CD14-positive monocyte (primary cell): Measurements from ENCODE around the gene SYTL1. TPM values are rescaled to one million over a fixed set of nuclear protein-coding genes. Genes with fewer than 3 reads are reported as not detected.

Source experiments
- DNase-seq, 3 donors: peaks; one replicate each; pipeline ENCODE4 v3.0.0-alpha.2; 2011 to 2022
- H2AFZ ChIP-seq: 2 replicates; pipeline ENCODE4 v1.6.0; 2012; ENCODE audit warnings: mild to moderate bottlenecking, low read depth, low read length, inconsistent platforms; ENCODE audit not compliant: insufficient read depth, poor library complexity, severe bottlenecking
- H3K27ac ChIP-seq, 2 donors: 1 replicate in 1 of 2; 2 replicates in 1 of 2; pipeline ENCODE4 v1.5.1; 2012 to 2013; ENCODE audit warnings: low read length in 2 of 2, control low read depth in 1 of 2, inconsistent platforms in 1 of 2, low read depth in 1 of 2, mild to moderate bottlenecking in 1 of 2
- H3K27me3 ChIP-seq, 2 donors: one replicate each; pipeline versions ENCODE4 v1.6.0 to v1.6.1; 2011 to 2013; ENCODE audit warnings: low read length in 2 of 2; ENCODE audit not compliant: control insufficient read depth in 2 of 2, insufficient read depth in 2 of 2
- H3K36me3 ChIP-seq, 2 donors: replicated peaks in 1 of 2; 1 replicate in 1 of 2; 2 replicates in 1 of 2; pipeline versions ENCODE4 v1.5.1 to v1.6.1; 2012 to 2013; ENCODE audit warnings: low read length in 2 of 2, control low read depth in 1 of 2, inconsistent platforms in 1 of 2, mild to moderate bottlenecking in 1 of 2; ENCODE audit not compliant: insufficient read depth in 2 of 2, control insufficient read depth in 1 of 2
- H3K4me1 ChIP-seq, 2 donors: 1 replicate in 1 of 2; 2 replicates in 1 of 2; pipeline versions ENCODE4 v1.5.1 to v1.6.1; 2012 to 2013; ENCODE audit warnings: low read length in 2 of 2, control low read depth in 1 of 2, inconsistent platforms in 1 of 2, mild to moderate bottlenecking in 1 of 2, moderate library complexity in 1 of 2; ENCODE audit not compliant: insufficient read depth in 2 of 2, control insufficient read depth in 1 of 2
- H3K4me2 ChIP-seq: replicated peaks from 2 replicates; pipeline ENCODE3; 2012; ENCODE audit warnings: low read length, moderate library complexity, mild to moderate bottlenecking; ENCODE audit not compliant: poor library complexity, severe bottlenecking; ENCODE audit errors: extremely low read depth
- H3K4me3 ChIP-seq, 3 experiments: fragments of 200-600 bp in 1 of 3; sonication (generic) in 1 of 3; replicated peaks in 1 of 3; 1 replicate in 2 of 3; 2 replicates in 1 of 3; pipeline ENCODE4 v1.5.1; 2011 to 2013; ENCODE audit warnings: low read length in 3 of 3, mild to moderate bottlenecking in 3 of 3, control low read depth in 2 of 3, low read depth in 2 of 3, inconsistent platforms in 1 of 3, moderate library complexity in 1 of 3
- H3K79me2 ChIP-seq: 2 replicates; pipeline ENCODE4 v1.6.0; 2012; ENCODE audit warnings: mild to moderate bottlenecking, control low read depth, inconsistent platforms, low read length, moderate library complexity; ENCODE audit not compliant: insufficient read depth
- H3K9ac ChIP-seq: 2 replicates; pipeline ENCODE4 v1.6.0; 2017; ENCODE audit warnings: low read length, mild to moderate bottlenecking; ENCODE audit not compliant: insufficient read depth, poor library complexity, severe bottlenecking
- H3K9me3 ChIP-seq, 2 donors: replicated peaks in 1 of 2; 1 replicate in 1 of 2; 2 replicates in 1 of 2; pipeline versions ENCODE4 v1.5.1 to v1.6.1; 2012 to 2013; ENCODE audit warnings: low read length in 2 of 2, control low read depth in 1 of 2; ENCODE audit not compliant: control insufficient read depth in 1 of 2, insufficient read depth in 1 of 2
- H4K20me1 ChIP-seq: 2 replicates; pipeline ENCODE4 v1.6.0; 2012; ENCODE audit warnings: mild to moderate bottlenecking, low read length, control low read depth, moderate library complexity; ENCODE audit not compliant: insufficient read depth
- H3K27ac Mint-ChIP-seq, 7 donors: one replicate each; pipeline ENCODE4 v1.8.0; 2020; ENCODE audit warnings: mild to moderate bottlenecking in 7 of 7, mixed read lengths in 7 of 7, moderate library complexity in 6 of 7, inconsistent platforms in 2 of 7
- H3K27me3 Mint-ChIP-seq, 3 donors: one replicate each; pipeline ENCODE4 v1.8.0; 2021 to 2022; ENCODE audit warnings: low read depth in 3 of 3, mild to moderate bottlenecking in 3 of 3, mixed read lengths in 3 of 3, moderate library complexity in 3 of 3, inconsistent platforms in 1 of 3
- H3K36me3 Mint-ChIP-seq, 2 donors: one replicate each; pipeline ENCODE4 v1.8.0; 2020; ENCODE audit warnings: mixed read lengths in 2 of 2, inconsistent platforms in 1 of 2, mild to moderate bottlenecking in 1 of 2
- H3K4me1 Mint-ChIP-seq: one replicate; pipeline ENCODE4 v1.8.0; 2020; ENCODE audit warnings: mild to moderate bottlenecking, mixed read lengths
- H3K4me3 Mint-ChIP-seq, 2 donors: one replicate each; pipeline ENCODE4 v1.8.0; 2020; ENCODE audit warnings: mild to moderate bottlenecking in 2 of 2, mixed read lengths in 2 of 2, moderate library complexity in 1 of 2
- H3K9me3 Mint-ChIP-seq, 7 donors: one replicate each; pipeline ENCODE4 v1.8.0; 2020 to 2022; ENCODE audit warnings: mixed read lengths in 7 of 7, mild to moderate bottlenecking in 6 of 7, moderate library complexity in 6 of 7, inconsistent platforms in 2 of 7
- WGBS: methylation state at CpG from one replicate; pipeline ENCODE4 v1.1.5; 2013; ENCODE audit warnings: missing lambda C conversion rate; ENCODE audit not compliant: insufficient coverage; 5-methylcytosine and 5-hydroxymethylcytosine counted together
- intact Hi-C, 2 donors: fragments of 100-400 bp; cut with micrococcal nuclease; formaldehyde crosslinking; loops; one replicate each; pipeline versions ENCODE4 v1.15.0 to v1.15.1; 2023
- polyA plus RNA-seq, 3 donors: library from polyadenylated mRNA; depleted of rRNA in 1 of 3; unstranded in 2 of 3; stranded (reverse) in 1 of 3; fragments of 300-500 nt in 2 of 3; fragments of >200 nt in 1 of 3; fragmentation: Illumina TruSeq in 2 of 3; gene quantifications; 1 replicate in 2 of 3; 2 replicates in 1 of 3; pipeline ENCODE4 v1.2.3, GENCODE V29; 2012 to 2021
- TF ChIP-seq, protein P1 (sequence below): fragments of 200-600 bp; IDR thresholded peaks from one replicate; pipeline ENCODE4 v1.8.0; 2022; ENCODE audit warnings: antibody characterized with exemption, mild to moderate bottlenecking

Gene SYTL1
- polyA plus RNA-seq, 3 donors = 26.9 to 95.8 (median 44.6) TPM

DNA sequence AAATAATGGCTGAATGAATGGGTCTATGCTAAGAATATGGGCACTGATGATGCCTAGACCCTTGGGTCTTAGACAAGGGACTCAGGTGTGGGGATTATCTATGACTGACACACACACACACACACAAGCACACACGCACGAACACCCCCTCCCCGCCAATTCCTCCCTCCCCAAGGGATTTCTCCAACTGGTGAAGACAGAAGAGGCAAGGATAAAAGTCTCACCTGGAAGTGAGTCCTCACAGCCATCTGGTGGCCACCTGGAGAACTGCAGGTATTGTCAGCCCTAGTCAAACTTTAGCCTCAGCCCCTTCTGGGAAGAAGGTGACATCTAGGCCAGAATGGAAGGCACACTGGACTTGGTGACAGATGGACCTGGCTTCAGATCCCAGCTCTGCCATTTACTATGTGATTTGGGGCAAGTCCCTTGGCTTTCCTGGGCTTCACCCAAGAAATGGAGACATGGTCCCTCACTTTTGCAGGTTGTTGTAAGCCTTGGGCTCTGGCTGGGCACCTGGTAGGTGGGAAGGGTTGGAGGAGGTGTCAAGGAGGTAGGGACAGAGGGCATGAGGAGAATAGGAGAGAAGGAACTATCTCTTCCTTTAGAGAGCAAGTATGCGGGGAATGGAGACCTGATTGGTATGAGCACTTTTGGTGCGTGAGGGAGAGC, 46.6 kb downstream of the SYTL1 start:
- TF ChIP-seq, protein P1, sequence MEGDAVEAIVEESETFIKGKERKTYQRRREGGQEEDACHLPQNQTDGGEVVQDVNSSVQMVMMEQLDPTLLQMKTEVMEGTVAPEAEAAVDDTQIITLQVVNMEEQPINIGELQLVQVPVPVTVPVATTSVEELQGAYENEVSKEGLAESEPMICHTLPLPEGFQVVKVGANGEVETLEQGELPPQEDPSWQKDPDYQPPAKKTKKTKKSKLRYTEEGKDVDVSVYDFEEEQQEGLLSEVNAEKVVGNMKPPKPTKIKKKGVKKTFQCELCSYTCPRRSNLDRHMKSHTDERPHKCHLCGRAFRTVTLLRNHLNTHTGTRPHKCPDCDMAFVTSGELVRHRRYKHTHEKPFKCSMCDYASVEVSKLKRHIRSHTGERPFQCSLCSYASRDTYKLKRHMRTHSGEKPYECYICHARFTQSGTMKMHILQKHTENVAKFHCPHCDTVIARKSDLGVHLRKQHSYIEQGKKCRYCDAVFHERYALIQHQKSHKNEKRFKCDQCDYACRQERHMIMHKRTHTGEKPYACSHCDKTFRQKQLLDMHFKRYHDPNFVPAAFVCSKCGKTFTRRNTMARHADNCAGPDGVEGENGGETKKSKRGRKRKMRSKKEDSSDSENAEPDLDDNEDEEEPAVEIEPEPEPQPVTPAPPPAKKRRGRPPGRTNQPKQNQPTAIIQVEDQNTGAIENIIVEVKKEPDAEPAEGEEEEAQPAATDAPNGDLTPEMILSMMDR = peak; percentile 90
- Histone ChIP-seq H3K4me2 (no peak overlapping the region), H3K9me3 (no peaks in the 10 kb centered on the region), H3K4me1 (peaks cover 16 to 21% of the 10 kb centered on the region in 2 donors), H3K36me3 (no peaks in the 10 kb centered on the region), H2AFZ (no peak overlapping the region), H4K20me1 (no peaks in the 10 kb centered on the region), H3K27me3 (peaks cover 0 to 23% of the 10 kb centered on the region in 2 donors), H3K79me2 (no peaks in the 10 kb centered on the region), H3K27ac (no peak overlapping the region), H3K4me3 (no peak overlapping the region), H3K9ac (no peak overlapping the region)
- H3K9me3 Mint-ChIP-seq = peaks cover 0 to 5% (median 0%) of the 10 kb centered on the region in 7 donors
- no peak overlapping the region for H3K4me3 Mint-ChIP-seq
- H3K27ac Mint-ChIP-seq = peak overlapping the region in 1 of 7 donors; percentile 10
- WGBS = 100% methylated on average over 2 of the region's 5 CpGs
- peak; percentile 30 to 61 (median 59) for DNase-seq
- no peaks in the 10 kb centered on the region for H3K36me3 Mint-ChIP-seq
- peaks cover 16% of the 10 kb centered on the region for H3K4me1 Mint-ChIP-seq
- peaks cover 26 to 33% (median 29%) of the 10 kb centered on the region in 3 donors for H3K27me3 Mint-ChIP-seq
- intact Hi-C loops = loop anchor here in 1 of 2 donors (2.0 kb wide), 1 partner anchor 22 kb away; the partner anchor contains the start of gene MAP3K6

DNA sequence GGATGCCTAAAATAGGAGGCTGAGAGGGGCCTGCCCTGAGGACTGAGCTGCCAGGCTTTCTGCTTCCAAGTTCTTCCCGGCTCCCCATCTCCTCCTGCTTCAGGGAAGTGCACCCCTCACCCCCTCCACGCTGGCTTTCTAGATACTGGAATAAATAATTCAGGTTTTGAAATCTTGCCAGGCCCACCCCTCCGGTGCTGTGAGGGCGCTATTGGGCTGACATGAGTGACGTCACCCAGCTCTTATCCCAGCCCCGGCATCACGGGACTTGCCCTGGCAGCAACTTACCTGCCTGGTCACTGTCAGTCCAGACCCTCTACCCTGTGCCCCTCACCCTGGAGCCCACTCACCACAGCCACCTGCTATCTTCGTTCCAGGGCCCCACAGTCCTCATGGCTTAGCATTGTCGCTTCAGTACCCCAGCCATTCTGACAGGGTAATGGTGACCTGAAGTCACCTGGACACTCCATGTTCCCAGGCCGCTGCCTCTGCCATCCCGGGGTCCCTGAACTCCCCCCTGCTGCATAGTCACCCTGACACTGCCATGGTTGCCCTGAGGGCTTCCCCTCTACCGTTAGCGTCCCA, 49.8 kb downstream of the SYTL1 start:
- Histone ChIP-seq H3K9me3 (no peaks in the 10 kb centered on the region), H3K27ac (no peak overlapping the region), H3K4me2 (peak overlapping the region; percentile 72), H4K20me1 (no peaks in the 10 kb centered on the region), H3K79me2 (no peaks in the 10 kb centered on the region), H3K4me1 (peaks cover 16 to 18% of the 10 kb centered on the region in 2 donors), H3K4me3 (peak overlapping the region in 1 of 3 experiments; percentile 62), H2AFZ (peak overlapping the region; percentile 11), H3K9ac (no peak overlapping the region), H3K27me3 (peaks cover 0 to 19% of the 10 kb centered on the region in 2 donors), H3K36me3 (no peaks in the 10 kb centered on the region)
- Mint-ChIP-seq H3K36me3 (no peaks in the 10 kb centered on the region), H3K27ac (peak overlapping the region; percentile 65 to 91 (median 87)), H3K4me3 (peak overlapping the region; percentile 81 to 90), H3K9me3 (peaks cover 0 to 5% (median 0%) of the 10 kb centered on the region in 7 donors), H3K4me1 (peaks cover 16% of the 10 kb centered on the region), H3K27me3 (peaks cover 23 to 24% (median 23%) of the 10 kb centered on the region in 3 donors)
- intact Hi-C loops = loop anchor here in 1 of 2 donors (2.0 to 10.0 kb wide), 2 partner anchors 23 to 287 kb away; no protein-coding TSS in a partner anchor
- DNase-seq = peak; percentile 9 to 60 (median 30)
- 8% methylated on average over 11 of the region's 13 CpGs for WGBS
- TF ChIP-seq, protein P1 = no peak
